IMR-90 (cell line): ENCODE measurements around the gene ABTB2. TPM values are rescaled to one million over a fixed set of nuclear protein-coding genes. Genes with fewer than 3 reads are reported as not detected.

Source experiments
- ATAC-seq: fragments of 200-7000 bp; cut with Tn5 transposase; 2 replicates; pipeline ENCODE4 v1.9.1; 2020; ENCODE audit warnings: low read depth, mild to moderate bottlenecking, moderate library complexity
- BruUV-seq: library from RNA; stranded (reverse); fragments of 400-500 nt; replicated peaks from 2 replicates; lab custom pipeline; 2021; lab: Mats Ljungman, UMichigan
- CTCF ChIA-PET: fragments of 300-600 bp; formaldehyde crosslinking; extraction: SDS; loops from one replicate; lab custom pipeline; 2021; ENCODE audit warnings: antibody characterized with exemption; lab: Yijun Ruan, JAX
- POLR2A ChIA-PET: fragments of 300-600 bp; sonication (Branson Sonifier 250); formaldehyde crosslinking; loops from one replicate; lab custom pipeline; 2022; ENCODE audit warnings: antibody characterized with exemption; ENCODE audit not compliant: unreplicated experiment; lab: Charles Lee
- DNase-seq: peaks from one replicate; pipeline ENCODE4 v3.0.0; 2013
- H2AFZ ChIP-seq: replicated peaks from 2 replicates; pipeline ENCODE3; 2013; ENCODE audit warnings: low read length, mild to moderate bottlenecking; ENCODE audit not compliant: poor library complexity
- H2AK5ac ChIP-seq: 2 replicates; pipeline ENCODE4 v1.6.1; 2013; ENCODE audit warnings: low read depth, low read length, inconsistent platforms
- H2AK9ac ChIP-seq: replicated peaks from 2 replicates; pipeline ENCODE3; 2013; ENCODE audit warnings: mild to moderate bottlenecking, low read depth, low read length, moderate library complexity; ENCODE audit not compliant: poor library complexity
- H2BK120ac ChIP-seq: 2 replicates; pipeline ENCODE4 v1.6.1; 2013; ENCODE audit warnings: low read depth, low read length, inconsistent platforms
- H2BK15ac ChIP-seq: 3 replicates; pipeline ENCODE4 v1.6.1; 2013; ENCODE audit warnings: low read depth, low read length, inconsistent platforms
- H2BK20ac ChIP-seq: 2 replicates; pipeline ENCODE4 v1.6.1; 2013; ENCODE audit warnings: low read depth, mild to moderate bottlenecking, inconsistent platforms, low read length, moderate library complexity
- H2BK5ac ChIP-seq: 2 replicates; pipeline ENCODE4 v1.6.1; 2013; ENCODE audit warnings: mild to moderate bottlenecking, low read depth, low read length, inconsistent platforms; ENCODE audit not compliant: poor library complexity, severe bottlenecking
- H3K14ac ChIP-seq: replicated peaks from 2 replicates; pipeline ENCODE4 v1.6.1; 2013; ENCODE audit warnings: low read depth, low read length, inconsistent platforms
- H3K18ac ChIP-seq: 2 replicates; pipeline ENCODE4 v1.6.1; 2013; ENCODE audit warnings: low read depth, low read length, control low read depth
- H3K23ac ChIP-seq: 2 replicates; pipeline ENCODE4 v1.6.1; 2013; ENCODE audit warnings: low read depth, low read length, inconsistent platforms
- H3K27ac ChIP-seq: 2 replicates; pipeline ENCODE4 v1.5.1; 2013; ENCODE audit warnings: mild to moderate bottlenecking, control low read depth, low read length; ENCODE audit not compliant: insufficient read depth
- H3K27me3 ChIP-seq: 2 replicates; pipeline ENCODE4 v1.6.1; 2013; ENCODE audit warnings: low read length; ENCODE audit not compliant: control insufficient read depth, insufficient read depth
- H3K36me3 ChIP-seq: 2 replicates; pipeline ENCODE4 v1.6.1; 2013; ENCODE audit warnings: low read length, mixed read lengths; ENCODE audit not compliant: control insufficient read depth, insufficient read depth
- H3K4ac ChIP-seq: 2 replicates; pipeline ENCODE4 v1.6.1; 2013; ENCODE audit warnings: low read depth, low read length, inconsistent platforms
- H3K4me1 ChIP-seq: 2 replicates; pipeline ENCODE4 v1.6.1; 2013; ENCODE audit warnings: low read length, mixed read lengths; ENCODE audit not compliant: control insufficient read depth, insufficient read depth
- H3K4me2 ChIP-seq: 2 replicates; pipeline ENCODE4 v1.6.1; 2013; ENCODE audit warnings: low read depth, mild to moderate bottlenecking, control low read depth, low read length, moderate library complexity
- H3K4me3 ChIP-seq: 2 replicates; pipeline ENCODE4 v1.5.1; 2013; ENCODE audit warnings: low read depth, mild to moderate bottlenecking, control low read depth, low read length, moderate library complexity; ENCODE audit not compliant: insufficient read depth
- H3K56ac ChIP-seq: 2 replicates; pipeline ENCODE4 v1.6.1; 2013; ENCODE audit warnings: low read length, inconsistent platforms; ENCODE audit not compliant: insufficient read depth; ENCODE audit errors: extremely low read depth
- H3K79me1 ChIP-seq, 2 experiments: 2 replicates each; pipeline ENCODE4 v1.6.1; 2013; ENCODE audit warnings: low read length in 2 of 2, inconsistent platforms in 1 of 2, low read depth in 1 of 2
- H3K9ac ChIP-seq: 2 replicates; pipeline ENCODE4 v1.6.1; 2013; ENCODE audit warnings: low read depth, low read length, control low read depth
- H3K9me1 ChIP-seq: 2 replicates; pipeline ENCODE4 v1.6.1; 2013; ENCODE audit warnings: low read length, inconsistent platforms; ENCODE audit not compliant: insufficient read depth
- H3K9me3 ChIP-seq: 2 replicates; pipeline ENCODE4 v1.6.1; 2013; ENCODE audit warnings: low read length; ENCODE audit not compliant: control insufficient read depth, insufficient read depth
- H4K20me1 ChIP-seq: 2 replicates; pipeline ENCODE4 v1.6.1; 2013; ENCODE audit warnings: low read length, inconsistent platforms; ENCODE audit not compliant: insufficient read depth
- H4K5ac ChIP-seq: 2 replicates; pipeline ENCODE4 v1.6.1; 2013; ENCODE audit warnings: mild to moderate bottlenecking, low read depth, low read length, control low read depth
- H4K8ac ChIP-seq, 2 experiments: 2 replicates each; pipeline ENCODE4 v1.6.1; 2013; ENCODE audit warnings: low read depth in 2 of 2, low read length in 2 of 2, control low read depth in 1 of 2, inconsistent platforms in 1 of 2
- H4K91ac ChIP-seq: 2 replicates; pipeline ENCODE4 v1.6.1; 2013; ENCODE audit warnings: low read depth, low read length, inconsistent platforms; ENCODE audit not compliant: insufficient read depth
- POLR2A ChIP-seq: IDR thresholded peaks from 2 replicates; pipeline ENCODE4 v1.6.1; 2012; ENCODE audit warnings: mild to moderate bottlenecking, low read depth, low read length
- RAD21 ChIP-seq: IDR thresholded peaks from 2 replicates; pipeline ENCODE4 v1.6.1; 2012; ENCODE audit warnings: low read length, improper control_type of control experiment
- WGBS, 2 experiments: methylation state at CpG; one replicate each; pipeline versions ENCODE4 v1.1.5 to v1.1.7; 2013; ENCODE audit warnings: missing lambda C conversion rate in 2 of 2; ENCODE audit not compliant: insufficient read length in 1 of 2; ENCODE audit errors: extremely low coverage in 2 of 2; 5-methylcytosine and 5-hydroxymethylcytosine counted together
- dilution Hi-C: fragments of 300-500 bp; cut with HindIII; formaldehyde crosslinking; loops from one replicate; pipeline ENCODE4 v1.14.3; 2018; ENCODE audit warnings: low sequenced_read_pairs; ENCODE audit not compliant: unreplicated experiment
- in situ Hi-C: fragments of 300-500 bp; cut with MboI; formaldehyde crosslinking; loops from 3 replicates; pipeline ENCODE4 v1.14.3; 2019; ENCODE audit warnings: low sequenced_read_pairs, inconsistent platforms, mixed read lengths
- intact Hi-C: fragments of 100-400 bp; cut with micrococcal nuclease; formaldehyde crosslinking; loops from 2 replicates; pipeline ENCODE4 v1.10.0; 2022
- polyA plus RNA-seq, 3 experiments: library from polyadenylated mRNA; depleted of rRNA; stranded (reverse); fragments of >200 nt; gene quantifications; 2 replicates each; pipeline ENCODE4 v1.2.3, GENCODE V29; 2012; ENCODE audit warnings: low replicate concordance in 1 of 3
- total RNA-seq: library from RNA; depleted of rRNA; stranded (reverse); fragments of >200 nt; gene quantifications from 2 replicates; pipeline ENCODE4 v1.2.3, GENCODE V29; 2012

Gene ABTB2
- total and polyA plus RNA-seq, 2 of the 4 experiments (the other 2 are of a cell fraction): 0.18 to 2.0 TPM

DNA sequence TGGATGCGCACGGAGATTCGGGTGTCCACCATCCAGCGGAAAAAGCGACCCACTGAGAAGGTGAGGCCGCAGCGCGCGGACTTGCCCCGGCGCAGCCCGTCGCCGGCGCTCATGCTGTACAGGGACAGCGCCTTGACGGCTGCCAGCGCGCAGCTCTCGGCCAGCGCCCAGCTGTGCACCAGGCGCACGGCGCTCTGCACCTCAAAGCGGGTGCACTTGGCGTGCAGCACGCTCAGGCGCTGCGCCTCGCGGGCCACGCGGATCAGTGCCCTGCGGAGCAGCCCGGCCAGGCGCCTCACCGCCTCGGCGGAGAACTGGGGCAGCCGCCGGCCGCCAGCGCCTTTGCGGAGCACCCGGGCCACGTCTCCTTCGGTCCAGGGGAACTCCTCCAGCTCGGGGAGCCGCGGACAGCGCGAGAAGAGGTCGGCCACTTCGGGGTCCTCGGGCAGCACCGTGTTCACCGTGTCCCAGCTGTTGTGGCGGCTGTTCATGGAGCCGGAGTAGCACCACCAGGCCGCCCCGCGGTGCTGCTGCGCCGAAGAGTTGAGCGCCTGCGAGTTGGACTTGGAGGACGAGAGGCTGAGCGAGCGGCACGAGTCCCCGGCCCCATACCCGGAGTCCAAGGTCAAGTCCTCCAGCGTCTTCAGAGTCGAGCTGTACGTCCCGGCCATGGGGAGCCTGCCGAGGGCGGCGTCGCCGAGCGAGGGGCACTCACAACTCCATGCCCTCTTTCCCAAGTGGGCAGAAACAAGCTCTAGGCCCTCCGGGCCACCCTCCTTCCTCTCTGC lies 703 bp downstream of the ABTB2 start:
- no TSS peak for BruUV-seq

More for the DNA sequence above, 703 bp downstream of the ABTB2 start:
- H3K23ac ChIP-seq: peak overlapping the region; percentile 40; the same call in 1 of the 2 replicates
- ChIA-PET CTCF (interaction anchor here (0.8 to 4.9 kb wide), 7 partner anchors 8 to 522 kb away, joined by 3 to 37 read pairs (median 3); no protein-coding TSS in a partner anchor), POLR2A (interaction anchor here (0.5 kb wide), 1 partner anchor 710 kb away, joined by 3 read pairs; no protein-coding TSS in a partner anchor)
- peak overlapping the region; percentile 52 for H2AK9ac ChIP-seq
- H3K4me2 ChIP-seq: peak overlapping the region; percentile 77
- no peak overlapping the region for H2BK5ac ChIP-seq
- H4K5ac ChIP-seq: no peak overlapping the region
- ATAC-seq: peak; percentile 31
- dilution Hi-C loops (loop anchor here (10.0 kb wide), 1 partner anchor 92 kb away; no protein-coding TSS in a partner anchor), in situ Hi-C loops (loop anchor here (5.0 kb wide), 2 partner anchors 180 to 360 kb away; no protein-coding TSS in a partner anchor), intact Hi-C loops (loop anchor here (5.0 kb wide), 1 partner anchor 500 kb away; no protein-coding TSS in a partner anchor)
- WGBS, 2 experiments: 1% methylated on average over 48 of the region's 83 CpGs; no CpG with 5 or more reads in 1 of the 2 experiments
- no peak overlapping the region for H3K9ac ChIP-seq
- H3K18ac ChIP-seq: no peak overlapping the region
- peaks cover 4% of the 10 kb centered on the region; the same call in 1 of the 2 replicates for H3K9me1 ChIP-seq
- H3K4me3 ChIP-seq: peak overlapping the region; percentile 47
- H2BK15ac ChIP-seq: no peak overlapping the region
- H3K27ac ChIP-seq: no peak overlapping the region; the same call in 1 of the 2 replicates
- no peak overlapping the region for H2BK20ac ChIP-seq
- no peak overlapping the region for H2BK120ac ChIP-seq
- H3K4ac ChIP-seq: no peak overlapping the region; the same call in 1 of the 2 replicates
- H2AK5ac ChIP-seq: no peak overlapping the region
- no peak overlapping the region for H3K56ac ChIP-seq
- H2AFZ ChIP-seq: peak overlapping the region; percentile 89
- H4K8ac ChIP-seq: no peak overlapping the region
- TF ChIP-seq POLR2A: no peak
- peak; percentile 6; the same call in 1 of the 2 replicates for TF ChIP-seq RAD21
- H3K27me3 ChIP-seq: peaks cover 19% of the 10 kb centered on the region
- no peaks in the 10 kb centered on the region for H3K36me3 ChIP-seq
- H3K14ac ChIP-seq: no peak overlapping the region
- peak; percentile 51 for DNase-seq
- H3K9me3 ChIP-seq: no peaks in the 10 kb centered on the region
- H4K91ac ChIP-seq: no peak overlapping the region
- H3K4me1 ChIP-seq: peaks cover 6% of the 10 kb centered on the region; the same call in 1 of the 2 replicates
- H3K79me1 ChIP-seq: no peaks in the 10 kb centered on the region
- H4K20me1 ChIP-seq: peaks cover 11% of the 10 kb centered on the region
